HFF-Myc (cell line): ENCODE measurements around the gene IRF8.

Experiments
- DNase-seq: peaks from one replicate; pipeline ENCODE4 v3.0.0-alpha.2; 2011; ENCODE audit warnings: low read depth; ENCODE audit errors: extremely low read depth
- H3K4me3 ChIP-seq: replicated peaks from 2 replicates; pipeline ENCODE4 v1.5.1; 2011; ENCODE audit warnings: low read depth, mild to moderate bottlenecking, control low read depth, low read length
- TF ChIP-seq, protein P1 (sequence below): IDR thresholded peaks from 2 replicates; pipeline ENCODE4 v1.5.1; 2012; ENCODE audit warnings: mild to moderate bottlenecking, low read depth, low read length, control low read depth; ENCODE audit errors: missing control alignments

IRF8 gene

GRCh38 chr16:85908889-85909589 is 10.1 kb downstream of the IRF8 start:
- H3K4me3 ChIP-seq, result no peak overlapping the region
- no peak for DNase-seq
- TF ChIP-seq, protein P1, sequence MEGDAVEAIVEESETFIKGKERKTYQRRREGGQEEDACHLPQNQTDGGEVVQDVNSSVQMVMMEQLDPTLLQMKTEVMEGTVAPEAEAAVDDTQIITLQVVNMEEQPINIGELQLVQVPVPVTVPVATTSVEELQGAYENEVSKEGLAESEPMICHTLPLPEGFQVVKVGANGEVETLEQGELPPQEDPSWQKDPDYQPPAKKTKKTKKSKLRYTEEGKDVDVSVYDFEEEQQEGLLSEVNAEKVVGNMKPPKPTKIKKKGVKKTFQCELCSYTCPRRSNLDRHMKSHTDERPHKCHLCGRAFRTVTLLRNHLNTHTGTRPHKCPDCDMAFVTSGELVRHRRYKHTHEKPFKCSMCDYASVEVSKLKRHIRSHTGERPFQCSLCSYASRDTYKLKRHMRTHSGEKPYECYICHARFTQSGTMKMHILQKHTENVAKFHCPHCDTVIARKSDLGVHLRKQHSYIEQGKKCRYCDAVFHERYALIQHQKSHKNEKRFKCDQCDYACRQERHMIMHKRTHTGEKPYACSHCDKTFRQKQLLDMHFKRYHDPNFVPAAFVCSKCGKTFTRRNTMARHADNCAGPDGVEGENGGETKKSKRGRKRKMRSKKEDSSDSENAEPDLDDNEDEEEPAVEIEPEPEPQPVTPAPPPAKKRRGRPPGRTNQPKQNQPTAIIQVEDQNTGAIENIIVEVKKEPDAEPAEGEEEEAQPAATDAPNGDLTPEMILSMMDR, result no peak

- no peak for DNase-seq
- TF ChIP-seq, protein P1, result no peak
- no peak overlapping the region for H3K4me3 ChIP-seq
Observed at GRCh38 chr16:85909932-85910853, 11.2 kb downstream of the IRF8 start.

DNA sequence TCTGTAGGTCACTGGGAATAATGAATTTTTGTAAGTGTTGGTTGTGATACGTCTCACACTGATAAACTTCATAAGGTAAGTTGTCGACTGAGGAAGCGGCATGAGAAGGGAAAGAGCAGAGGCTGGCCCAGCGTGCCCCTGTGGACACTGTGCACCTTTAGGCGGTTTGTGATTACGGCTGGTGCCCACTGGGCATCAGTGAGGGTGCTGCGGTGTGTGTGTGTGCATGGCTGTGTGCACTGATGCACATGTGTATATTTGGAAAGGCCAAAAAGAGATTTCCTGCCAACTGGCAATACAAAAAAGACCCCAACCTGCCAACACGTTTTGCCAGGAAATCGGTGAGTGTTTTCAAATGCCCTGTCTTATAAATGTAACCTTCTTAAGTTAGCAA is 11.9 kb downstream of the IRF8 start:
- TF ChIP-seq, protein P1, result no peak
- H3K4me3 ChIP-seq, result no peak overlapping the region
- DNase-seq, result no peak

DNA sequence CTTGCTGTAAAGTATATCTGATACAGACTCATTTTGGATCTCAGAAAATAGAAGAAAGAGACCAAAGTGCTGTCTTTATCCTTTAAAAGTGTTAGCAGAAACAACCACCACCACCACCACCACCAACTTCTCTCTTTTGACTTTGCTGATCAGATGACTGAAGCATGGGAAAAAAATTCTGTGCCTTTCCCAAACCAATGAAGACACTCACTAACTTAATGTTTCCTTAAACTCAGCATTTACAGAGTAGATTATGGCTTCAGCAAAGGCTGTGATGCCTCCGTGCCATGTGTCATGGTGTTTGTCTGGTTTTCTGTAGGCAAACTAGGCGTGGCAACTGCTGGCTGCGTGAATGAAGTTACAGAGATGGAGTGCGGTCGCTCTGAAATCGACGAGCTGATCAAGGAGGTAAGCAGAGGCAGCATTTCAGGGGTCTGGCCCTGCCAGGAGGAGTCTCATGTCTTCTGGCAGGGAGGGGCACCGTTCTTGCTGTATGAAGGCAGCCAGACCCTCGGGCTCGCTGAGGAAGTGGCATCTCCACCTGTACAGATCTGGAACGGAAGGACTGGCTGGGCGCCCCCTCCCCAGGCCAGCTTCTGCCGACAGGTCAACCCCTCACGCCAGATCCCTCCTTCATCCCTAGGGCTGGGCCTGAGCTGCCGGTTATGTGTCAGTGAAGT is 12.4 kb downstream of the IRF8 start:
- TF ChIP-seq, protein P1, result no peak
- DNase-seq, result no peak
- H3K4me3 ChIP-seq, result no peak overlapping the region

DNA sequence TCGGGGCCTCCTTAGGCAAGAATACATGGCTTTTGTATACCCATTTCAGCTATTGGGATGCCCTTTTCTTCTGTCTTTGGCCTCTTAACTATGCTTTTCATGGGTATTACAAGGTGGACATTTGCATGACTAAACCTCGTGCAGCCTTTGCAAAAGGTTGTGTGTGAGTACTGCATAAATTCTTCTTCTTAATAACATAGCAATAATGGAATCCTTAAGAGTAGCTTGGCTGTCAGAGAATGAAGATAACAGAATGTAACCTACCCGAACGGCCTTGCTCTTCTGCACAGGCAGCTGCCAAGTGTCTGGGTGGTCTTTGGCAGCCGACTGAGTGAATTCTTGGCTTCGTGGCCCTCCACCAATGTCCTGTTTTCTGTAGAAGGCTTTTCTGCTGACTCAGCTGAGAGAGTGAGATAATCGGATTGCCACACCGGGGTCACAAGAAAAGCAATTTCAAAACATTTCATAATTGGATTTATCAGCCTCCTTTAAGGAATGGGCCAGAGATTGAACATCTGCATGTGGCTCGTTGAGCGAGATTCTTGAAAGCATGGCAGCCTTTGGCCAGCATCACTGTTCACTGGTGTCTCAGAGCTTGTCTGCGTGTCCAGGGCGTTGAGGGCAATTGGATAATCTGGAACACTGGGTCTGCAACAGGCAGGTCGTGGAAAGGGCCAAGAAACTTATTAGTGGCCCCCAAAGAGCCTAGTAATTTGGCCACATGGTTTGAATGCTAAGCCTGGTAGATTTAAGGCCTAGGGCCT is 13.4 kb downstream of the IRF8 start:
- H3K4me3 ChIP-seq, result no peak overlapping the region
- no peak for DNase-seq
- TF ChIP-seq, protein P1, result no peak

DNA sequence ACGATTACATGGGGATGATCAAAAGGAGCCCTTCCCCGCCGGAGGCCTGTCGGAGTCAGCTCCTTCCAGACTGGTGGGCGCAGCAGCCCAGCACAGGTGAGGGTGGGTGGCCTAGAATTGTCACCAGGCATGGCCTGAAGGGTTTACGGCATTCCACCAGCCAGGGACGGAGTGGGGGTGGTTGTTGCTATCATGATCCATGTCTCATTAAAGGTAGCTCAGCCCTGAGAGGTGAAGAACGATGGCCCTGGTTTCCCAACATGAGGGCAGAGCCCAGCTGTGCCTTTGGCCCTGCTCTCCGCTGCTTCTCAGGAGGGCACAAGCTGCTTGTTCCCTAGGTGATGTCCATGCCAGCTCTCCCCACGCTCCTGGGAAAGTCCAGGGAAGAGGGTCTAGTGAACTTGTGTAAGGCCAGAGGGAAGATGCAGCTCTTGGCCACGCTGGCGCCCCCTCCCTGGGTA is 14.2 kb downstream of the IRF8 start:
- no peak overlapping the region for H3K4me3 ChIP-seq
- TF ChIP-seq, protein P1, result no peak

More for the DNA sequence above, 14.2 kb downstream of the IRF8 start:
- DNase-seq, result no peak
